Left renal pelvis (tissue), 4 donors: ENCODE data around the gene OPTC. TPM values are rescaled to one million over a fixed set of nuclear protein-coding genes. Genes with fewer than 3 reads are reported as not detected.
"Not testable (repeated sequence)": the region's sequence is repeated elsewhere in the genome, so short reads cannot be mapped to it uniquely, and the experiment has no call there.

ENCODE experiments used
- DNase-seq, 4 donors: peaks; one replicate each; pipeline ENCODE4 v3.0.0-alpha.2; 2013; ENCODE audit warnings: low read depth in 4 of 4, low spot score in 3 of 4
- polyA plus RNA-seq, 4 donors: library from polyadenylated mRNA; unstranded; fragments of 120-200 nt; gene quantifications; one replicate each; pipeline ENCODE4 v1.2.1, GENCODE V29; 2013; ENCODE audit not compliant: insufficient read length in 4 of 4

The OPTC gene
- polyA plus RNA-seq, 4 donors: 0.11 TPM; not detected in 3

DNA sequence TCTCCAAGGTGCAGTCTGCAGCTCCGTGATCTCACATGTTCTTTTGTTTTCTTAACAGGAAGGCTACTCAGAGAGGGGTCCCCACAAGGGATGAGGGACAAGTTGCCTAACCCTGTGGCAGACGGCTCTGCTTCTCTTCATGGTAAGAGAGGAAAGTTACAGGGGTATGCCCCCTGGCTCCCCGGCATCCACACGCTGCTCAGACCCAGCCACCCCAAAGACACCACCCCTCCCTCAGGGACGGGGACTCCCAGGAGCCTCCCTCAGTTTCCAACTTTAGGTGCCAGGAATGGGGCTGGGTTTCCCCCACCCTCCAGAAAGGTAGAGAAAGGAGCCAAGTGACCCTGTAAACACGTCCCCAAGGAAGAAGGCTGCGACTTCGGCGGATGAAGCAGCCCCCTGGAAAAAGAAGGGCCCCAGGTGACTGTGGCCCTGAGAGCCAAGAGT, 19.7 kb downstream of the OPTC start:
- DNase-seq: no peak

DNA sequence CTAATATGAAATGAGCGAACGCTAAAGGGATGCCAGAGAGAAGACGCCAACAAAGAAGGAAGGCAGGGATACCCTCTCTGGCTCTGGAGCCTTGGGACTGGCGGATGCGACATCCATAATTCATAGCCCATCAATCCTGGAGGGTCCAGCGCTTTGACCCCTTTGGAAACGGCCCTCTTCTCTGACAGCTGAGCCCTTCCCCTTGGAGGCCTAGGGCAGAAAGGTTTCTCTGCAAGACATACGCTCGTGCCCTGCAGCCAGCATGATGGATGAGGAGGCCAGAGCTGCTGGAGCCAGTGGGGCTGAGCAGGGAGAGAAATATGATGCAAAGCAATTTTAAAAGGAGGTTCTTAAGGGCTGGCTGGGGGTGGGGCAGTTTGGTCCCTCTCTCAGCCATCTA, 22.2 kb downstream of the OPTC start:
- DNase-seq: no peak

DNA sequence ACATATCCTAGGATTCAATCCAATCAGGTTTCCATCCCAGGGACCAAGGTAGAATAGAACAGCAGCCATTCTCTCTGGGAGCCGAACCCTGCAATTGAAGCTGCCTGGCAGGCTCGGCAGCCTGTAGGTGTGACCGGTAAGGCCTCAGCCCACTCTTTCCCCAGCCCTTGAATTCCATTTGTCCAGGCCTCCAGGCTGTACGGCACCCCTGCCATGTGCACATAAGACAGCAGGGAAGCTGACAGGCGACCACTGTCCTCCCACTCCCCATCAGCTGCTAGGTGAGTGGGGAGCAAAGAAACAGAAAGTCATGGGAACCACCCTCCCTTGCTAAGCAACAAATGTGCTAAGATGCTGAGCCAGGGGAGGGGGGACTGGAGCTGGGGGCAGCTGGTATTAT, 23.0 kb downstream of the OPTC start:
- DNase-seq: no peak

DNA sequence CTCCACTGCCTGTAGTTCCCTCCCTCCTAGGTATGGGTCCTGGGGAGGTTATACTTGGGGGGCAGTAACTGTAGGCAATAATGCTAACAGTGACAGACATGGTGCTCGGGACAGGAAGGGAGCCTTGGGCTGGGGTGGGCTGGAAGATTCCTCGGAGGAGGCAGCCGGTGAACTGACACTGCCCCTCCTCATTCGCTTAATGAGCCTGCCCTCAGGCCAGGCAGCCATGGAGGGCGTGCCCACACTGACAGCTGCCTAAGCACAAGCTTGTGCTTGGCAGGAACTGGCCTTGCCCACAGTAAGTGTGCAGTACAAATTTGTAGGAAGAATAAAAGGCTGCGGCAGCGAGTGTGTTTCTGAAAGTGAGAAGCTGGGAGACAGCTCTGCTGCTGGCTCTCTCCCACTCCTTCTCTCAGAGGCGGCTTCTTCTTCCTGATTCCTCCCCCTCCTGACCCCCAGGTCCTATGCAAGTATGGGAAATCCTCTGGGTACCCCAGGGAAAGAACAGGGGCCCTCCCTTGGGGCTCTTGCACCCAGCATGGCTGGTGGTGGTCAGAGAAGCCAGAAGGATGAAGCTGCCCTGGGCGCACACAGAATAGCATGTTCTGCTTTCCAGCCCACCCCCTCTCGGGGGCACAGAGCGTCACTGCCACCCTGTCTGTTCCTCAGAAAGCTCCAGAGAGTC, 23.6 kb downstream of the OPTC start:
- no peak for DNase-seq

GRCh38 chr1:203518139-203518538, 24.2 kb downstream of the OPTC start:
- not testable (repeated sequence) for DNase-seq

DNA sequence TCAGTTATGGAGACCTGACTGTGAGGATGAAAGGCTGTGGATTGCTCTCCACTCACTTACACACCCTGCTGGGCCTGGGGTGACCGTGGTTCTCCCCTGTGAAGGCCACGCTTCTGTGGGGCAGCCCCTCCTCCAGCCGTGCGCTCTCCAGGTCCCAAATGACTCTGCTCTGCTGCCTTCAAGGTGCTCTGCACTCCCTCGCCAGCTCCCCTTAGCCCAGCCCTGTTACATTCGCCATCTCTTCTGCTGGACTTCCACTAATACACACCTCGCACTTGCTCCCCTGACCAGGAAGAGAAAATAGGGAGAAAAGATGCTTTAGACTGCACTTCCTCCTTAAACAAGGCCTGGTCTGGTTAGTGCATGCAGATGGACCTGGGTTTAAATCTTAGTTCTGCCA, 24.6 kb downstream of the OPTC start:
- DNase-seq: no peak

- DNase-seq: no peak
Measured at GRCh38 chr1:203519053-203519840, 25.3 kb downstream of the OPTC start.

DNA sequence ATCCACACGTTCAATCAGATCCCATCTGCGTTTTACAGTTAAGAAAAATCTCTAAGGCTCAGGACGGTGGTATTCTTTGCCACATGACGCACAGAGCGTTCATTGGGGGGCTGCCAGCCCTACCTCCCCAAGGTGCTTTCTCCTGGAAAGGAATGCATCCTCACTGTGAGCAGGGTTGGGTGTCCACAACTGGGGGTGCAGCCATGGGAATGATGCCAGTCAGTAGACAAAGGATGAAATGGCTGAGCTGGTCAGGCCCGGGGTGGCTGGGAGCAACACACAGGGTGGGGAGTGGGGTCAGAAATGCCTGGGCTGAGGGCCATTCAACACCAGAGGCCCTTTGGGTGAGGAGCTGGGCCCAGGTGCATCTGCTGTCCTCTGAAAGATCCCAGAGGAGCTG, 25.9 kb downstream of the OPTC start:
- DNase-seq: no peak

- DNase-seq: no peak
Measured at GRCh38 chr1:203520315-203520714, 26.4 kb downstream of the OPTC start.

GRCh38 chr1:203521074-203521794, 27.3 kb downstream of the OPTC start:
- DNase-seq: no peak

GRCh38 chr1:203521812-203522211, 27.9 kb downstream of the OPTC start:
- DNase-seq: no peak

- DNase-seq: no peak
Measured at GRCh38 chr1:203522237-203522636, 28.3 kb downstream of the OPTC start.

GRCh38 chr1:203523667-203524066, 29.7 kb downstream of the OPTC start:
- DNase-seq: no peak

DNA sequence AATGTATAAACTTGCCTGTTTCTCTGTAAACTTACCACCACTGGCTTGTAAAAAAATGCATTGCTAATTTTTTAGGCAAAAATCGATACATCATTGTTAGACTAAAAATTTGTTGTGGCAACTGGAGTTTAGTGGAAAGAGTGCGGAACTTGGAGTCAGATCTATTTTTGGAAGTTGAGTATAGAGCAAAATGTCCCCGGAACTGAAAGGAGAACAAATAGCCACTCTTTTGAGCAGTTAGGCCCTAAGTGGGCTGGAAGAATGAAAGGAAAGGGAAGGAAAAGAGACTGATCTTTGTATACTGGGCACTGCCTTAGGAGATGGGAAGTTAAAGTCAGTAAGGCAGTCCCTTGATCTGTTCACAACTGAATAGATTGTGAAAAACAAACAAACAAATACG, 30.2 kb downstream of the OPTC start:
- DNase-seq: no peak

- no peak for DNase-seq
Measured at GRCh38 chr1:203524824-203525223, 30.9 kb downstream of the OPTC start.

- DNase-seq: no peak
Measured at GRCh38 chr1:203525685-203526084, 31.7 kb downstream of the OPTC start.

DNA sequence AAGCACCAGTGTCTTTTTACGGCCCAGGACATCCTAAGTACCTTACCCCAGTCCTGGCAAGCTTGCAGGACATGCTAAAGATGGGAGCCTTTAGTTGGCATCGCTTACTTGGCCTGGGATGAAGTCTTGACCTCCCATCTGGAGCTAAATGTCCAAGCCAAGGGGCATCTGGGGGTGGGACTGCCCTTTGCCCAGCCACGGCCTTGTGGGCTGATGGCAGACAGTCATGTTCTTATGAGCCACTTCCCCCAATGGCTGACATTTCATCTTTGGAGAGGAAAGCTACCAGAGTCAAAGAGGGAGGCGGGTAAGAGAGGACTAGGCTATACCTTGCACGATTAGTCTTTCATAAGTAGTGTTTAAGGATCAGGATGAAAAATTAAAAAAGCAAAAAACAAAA, 32.2 kb downstream of the OPTC start:
- no peak for DNase-seq

- DNase-seq: no peak
Measured at GRCh38 chr1:203526572-203526971, 32.6 kb downstream of the OPTC start.

DNA sequence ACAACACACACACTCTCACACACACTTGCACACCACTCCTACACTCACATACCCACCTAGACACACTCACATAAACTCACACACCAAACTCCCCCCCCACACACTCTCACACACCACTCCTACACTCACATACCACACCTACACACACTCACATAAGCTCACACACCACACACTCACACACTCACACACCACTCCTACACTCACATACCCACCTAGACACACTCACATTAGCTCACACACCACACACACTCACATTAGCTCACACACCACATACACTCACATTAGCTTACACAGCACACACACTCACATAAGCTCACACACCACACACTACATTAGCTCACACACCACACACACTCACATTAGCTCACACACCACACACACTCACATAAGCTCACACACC, 33.1 kb downstream of the OPTC start:
- no peak for DNase-seq

GRCh38 chr1:203528063-203528462, 34.1 kb downstream of the OPTC start:
- DNase-seq: no peak

- DNase-seq: no peak
Measured at GRCh38 chr1:203528976-203529835, 35.3 kb downstream of the OPTC start.
